ENCODE results near the gene ZC3H7A. TPM values are rescaled to one million over a fixed set of nuclear protein-coding genes. Genes with fewer than 3 reads are reported as not detected.
"Not testable (repeated sequence)": the region's sequence is repeated elsewhere in the genome, so short reads cannot be mapped to it uniquely, and the experiment has no call there.

The ZC3H7A gene
- total and polyA plus RNA-seq, 4 donors, result 12.4 to 37.7 (median 24.7) TPM

GRCh38 chr16:11791144-11791828 is 5.8 kb downstream of the ZC3H7A start:
- Histone ChIP-seq H3K27me3 (ENCODE audit: control insufficient read depth in 4 of 4, insufficient read depth in 4 of 4, low read length in 3 of 4) (no peaks in the 10 kb centered on the region), H3K4me3 (ENCODE audit: low read depth in 1 of 3, low read length in 3 of 3) (no peak overlapping the region), H3K36me3 (ENCODE audit: control insufficient read depth in 4 of 4, insufficient read depth in 3 of 4, low read depth in 1 of 4, low read length in 3 of 4) (peaks cover 0 to 1% (median 0%) of the 10 kb centered on the region in 4 donors), H3K27ac (ENCODE audit: low read depth in 1 of 2, low read length in 2 of 2) (no peak overlapping the region), H3K9me3 (ENCODE audit: control insufficient read depth in 4 of 4, low read length in 3 of 4) (no peaks in the 10 kb centered on the region), H3K4me1 (ENCODE audit: control insufficient read depth in 4 of 4, insufficient read depth in 4 of 4, low read length in 3 of 4) (peaks cover 7 to 59% (median 40%) of the 10 kb centered on the region in 4 donors), H3K9ac (ENCODE audit: low read depth in 1 of 2, low read length in 2 of 2) (no peak overlapping the region)
- no peak for TF ChIP-seq GABPA (IDR thresholded peaks at IDR 0.05 in 1 of 2, conservative IDR thresholded peaks at IDR 0.05 in 1 of 2)
- no peak for TF ChIP-seq NR2F2 (IDR thresholded peaks at IDR 0.05)
- TF ChIP-seq SP1 (IDR thresholded peaks at IDR 0.05), result no peak
- TF ChIP-seq YY1 (IDR thresholded peaks at IDR 0.05), result no peak
- no peak for TF ChIP-seq HNF4G (IDR thresholded peaks at IDR 0.05)
- no peak for TF ChIP-seq RXRA (IDR thresholded peaks at IDR 0.05)
- 91% methylated on average over 8 of the region's 8 CpGs for WGBS
- no peak for DNase-seq (ENCODE audit: low spot score)

DNA sequence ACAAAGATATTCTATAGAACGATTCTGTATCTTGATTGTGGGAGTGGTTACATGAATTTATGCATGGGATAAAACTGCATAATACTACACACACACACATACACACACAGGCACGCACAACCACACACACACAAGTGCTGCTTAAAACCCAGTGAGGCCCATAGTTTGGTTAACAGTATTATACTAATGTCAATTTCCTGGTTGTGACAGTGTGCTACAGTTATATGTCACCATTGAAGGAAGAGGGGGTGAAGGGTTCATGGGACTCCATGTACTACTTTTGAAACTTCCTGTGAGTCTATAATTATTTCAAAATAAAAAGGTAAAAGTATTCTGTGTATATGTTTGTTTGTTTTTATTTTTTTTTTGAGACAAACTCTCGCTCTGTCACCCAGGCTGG is 8.1 kb downstream of the ZC3H7A start:
- no peak overlapping the region for H3K27ac ChIP-seq (ENCODE audit: low read depth in 1 of 2, low read length in 2 of 2)

DNA sequence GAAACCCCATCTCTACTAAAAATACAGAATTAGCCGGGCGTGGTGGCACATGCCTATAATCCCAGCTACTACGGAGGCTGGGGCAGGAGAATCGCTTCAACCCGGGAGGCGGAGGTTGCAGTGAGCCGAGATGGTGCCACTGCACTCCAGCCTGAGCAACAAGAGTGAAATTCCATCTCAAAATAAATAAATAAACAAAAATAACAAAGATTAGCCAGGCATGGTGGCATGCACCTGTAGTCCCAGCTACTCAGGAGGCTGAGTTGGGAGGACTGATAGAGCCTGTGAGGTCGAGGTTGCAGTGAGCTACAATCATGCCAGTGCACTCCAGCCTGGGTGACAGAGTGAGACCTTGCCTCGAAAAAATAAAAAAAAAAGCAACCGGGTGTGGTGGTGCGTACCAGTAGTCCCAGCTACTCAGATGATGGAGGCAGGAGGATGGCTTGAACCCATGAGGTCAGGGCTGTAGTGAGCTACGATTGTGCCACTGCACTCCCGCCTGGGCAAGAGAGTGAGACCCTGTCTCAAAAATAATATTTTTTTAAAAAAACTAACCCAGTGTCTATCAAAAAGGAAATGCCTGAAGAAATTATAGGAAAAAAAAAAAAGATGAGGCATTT is 12.0 kb downstream of the ZC3H7A start:
- H3K27ac ChIP-seq (ENCODE audit: low read depth in 1 of 2, low read length in 2 of 2); H3K27me3 ChIP-seq (ENCODE audit: control insufficient read depth in 4 of 4, insufficient read depth in 4 of 4, low read length in 3 of 4); H3K4me3 ChIP-seq (ENCODE audit: low read depth in 1 of 3, low read length in 3 of 3); H3K9ac ChIP-seq (ENCODE audit: low read depth in 1 of 2, low read length in 2 of 2); DNase-seq (ENCODE audit: low spot score); H3K36me3 ChIP-seq (ENCODE audit: control insufficient read depth in 4 of 4, insufficient read depth in 3 of 4, low read depth in 1 of 4, low read length in 3 of 4); H3K9me3 ChIP-seq (ENCODE audit: control insufficient read depth in 4 of 4, low read length in 3 of 4): not testable (repeated sequence)
- H3K4me1 ChIP-seq (ENCODE audit: control insufficient read depth in 4 of 4, insufficient read depth in 4 of 4, low read length in 3 of 4), result peaks cover 4 to 32% (median 18%) of the 10 kb centered on the region in 4 donors
- WGBS, result 92% methylated on average over 13 of the region's 13 CpGs

More for the DNA sequence above, 8.1 kb downstream of the ZC3H7A start:
- 91% methylated on average over 3 of the region's 3 CpGs for WGBS
- H3K9me3 ChIP-seq (ENCODE audit: control insufficient read depth in 4 of 4, low read length in 3 of 4), result no peaks in the 10 kb centered on the region
- TF ChIP-seq NR2F2 (IDR thresholded peaks at IDR 0.05) (peak; percentile 39), MAX (IDR thresholded peaks at IDR 0.05) (no peak), SP1 (IDR thresholded peaks at IDR 0.05) (no peak)
- H3K27me3 ChIP-seq (ENCODE audit: control insufficient read depth in 4 of 4, insufficient read depth in 4 of 4, low read length in 3 of 4), result no peaks in the 10 kb centered on the region
- no peak for DNase-seq (ENCODE audit: low spot score)
- H3K36me3 ChIP-seq (ENCODE audit: control insufficient read depth in 4 of 4, insufficient read depth in 3 of 4, low read depth in 1 of 4, low read length in 3 of 4), result peaks cover 0 to 1% (median 0%) of the 10 kb centered on the region in 4 donors
- H3K4me1 ChIP-seq (ENCODE audit: control insufficient read depth in 4 of 4, insufficient read depth in 4 of 4, low read length in 3 of 4), result peaks cover 6 to 45% (median 25%) of the 10 kb centered on the region in 4 donors
- no peak overlapping the region for H3K9ac ChIP-seq (ENCODE audit: low read depth in 1 of 2, low read length in 2 of 2)
- no peak overlapping the region for H3K4me3 ChIP-seq (ENCODE audit: low read depth in 1 of 3, low read length in 3 of 3)

DNA sequence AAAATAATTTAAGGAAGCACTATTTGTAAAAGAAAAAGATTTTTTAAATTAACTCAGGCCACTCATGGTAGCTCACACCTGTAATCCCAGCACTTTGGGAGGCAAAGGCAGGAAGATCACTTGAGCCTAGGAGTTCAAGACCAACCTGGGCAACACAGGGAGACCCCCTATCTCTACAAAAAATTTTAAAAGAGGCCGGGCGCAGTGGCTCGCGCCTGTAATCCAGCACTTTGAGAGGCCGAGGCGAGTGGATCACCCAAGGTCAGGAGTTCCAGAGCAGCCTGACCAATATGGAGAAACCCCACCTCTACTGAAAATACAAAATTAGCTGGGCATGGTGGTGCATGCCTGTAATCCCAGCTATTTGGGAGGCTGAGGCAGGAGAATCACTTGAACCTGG is 12.7 kb downstream of the ZC3H7A start:
- H3K4me1 ChIP-seq (ENCODE audit: control insufficient read depth in 4 of 4, insufficient read depth in 4 of 4, low read length in 3 of 4), result peaks cover 4 to 30% (median 18%) of the 10 kb centered on the region in 4 donors
- H3K9ac ChIP-seq (ENCODE audit: low read depth in 1 of 2, low read length in 2 of 2); H3K27me3 ChIP-seq (ENCODE audit: control insufficient read depth in 4 of 4, insufficient read depth in 4 of 4, low read length in 3 of 4); H3K4me3 ChIP-seq (ENCODE audit: low read depth in 1 of 3, low read length in 3 of 3); H3K27ac ChIP-seq (ENCODE audit: low read depth in 1 of 2, low read length in 2 of 2); H3K9me3 ChIP-seq (ENCODE audit: control insufficient read depth in 4 of 4, low read length in 3 of 4); H3K36me3 ChIP-seq (ENCODE audit: control insufficient read depth in 4 of 4, insufficient read depth in 3 of 4, low read depth in 1 of 4, low read length in 3 of 4); DNase-seq (ENCODE audit: low spot score): not testable (repeated sequence)
- WGBS, result 96% methylated on average over 6 of the region's 6 CpGs

- H3K4me3 ChIP-seq (ENCODE audit: low read depth in 1 of 3, low read length in 3 of 3), result no peak overlapping the region
- H3K9me3 ChIP-seq (ENCODE audit: control insufficient read depth in 4 of 4, low read length in 3 of 4), result no peaks in the 10 kb centered on the region
- H3K4me1 ChIP-seq (ENCODE audit: control insufficient read depth in 4 of 4, insufficient read depth in 4 of 4, low read length in 3 of 4), result peaks cover 4 to 30% (median 18%) of the 10 kb centered on the region in 4 donors
- peaks cover 1 to 6% (median 4%) of the 10 kb centered on the region in 4 donors for H3K36me3 ChIP-seq (ENCODE audit: control insufficient read depth in 4 of 4, insufficient read depth in 3 of 4, low read depth in 1 of 4, low read length in 3 of 4)
- no peak for DNase-seq (ENCODE audit: low spot score)
- H3K9ac ChIP-seq (ENCODE audit: low read depth in 1 of 2, low read length in 2 of 2), result no peak overlapping the region
- H3K27me3 ChIP-seq (ENCODE audit: control insufficient read depth in 4 of 4, insufficient read depth in 4 of 4, low read length in 3 of 4), result no peaks in the 10 kb centered on the region
- peak overlapping the region; percentile 75 to 90 for H3K27ac ChIP-seq (ENCODE audit: low read depth in 1 of 2, low read length in 2 of 2)
- TF ChIP-seq FOXA1 (IDR thresholded peaks at IDR 0.05), result no peak
- TF ChIP-seq RAD21 (IDR thresholded peaks at IDR 0.05), result no peak
- TF ChIP-seq GABPA (IDR thresholded peaks at IDR 0.05 in 1 of 2, conservative IDR thresholded peaks at IDR 0.05 in 1 of 2), result no peak
- TF ChIP-seq, protein P1, sequence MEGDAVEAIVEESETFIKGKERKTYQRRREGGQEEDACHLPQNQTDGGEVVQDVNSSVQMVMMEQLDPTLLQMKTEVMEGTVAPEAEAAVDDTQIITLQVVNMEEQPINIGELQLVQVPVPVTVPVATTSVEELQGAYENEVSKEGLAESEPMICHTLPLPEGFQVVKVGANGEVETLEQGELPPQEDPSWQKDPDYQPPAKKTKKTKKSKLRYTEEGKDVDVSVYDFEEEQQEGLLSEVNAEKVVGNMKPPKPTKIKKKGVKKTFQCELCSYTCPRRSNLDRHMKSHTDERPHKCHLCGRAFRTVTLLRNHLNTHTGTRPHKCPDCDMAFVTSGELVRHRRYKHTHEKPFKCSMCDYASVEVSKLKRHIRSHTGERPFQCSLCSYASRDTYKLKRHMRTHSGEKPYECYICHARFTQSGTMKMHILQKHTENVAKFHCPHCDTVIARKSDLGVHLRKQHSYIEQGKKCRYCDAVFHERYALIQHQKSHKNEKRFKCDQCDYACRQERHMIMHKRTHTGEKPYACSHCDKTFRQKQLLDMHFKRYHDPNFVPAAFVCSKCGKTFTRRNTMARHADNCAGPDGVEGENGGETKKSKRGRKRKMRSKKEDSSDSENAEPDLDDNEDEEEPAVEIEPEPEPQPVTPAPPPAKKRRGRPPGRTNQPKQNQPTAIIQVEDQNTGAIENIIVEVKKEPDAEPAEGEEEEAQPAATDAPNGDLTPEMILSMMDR (IDR thresholded peaks at IDR 0.05; ENCODE audit: low read depth, low read length, missing input control), result no peak
- no peak for TF ChIP-seq JUND (IDR thresholded peaks at IDR 0.05)
- TF ChIP-seq, protein P2, sequence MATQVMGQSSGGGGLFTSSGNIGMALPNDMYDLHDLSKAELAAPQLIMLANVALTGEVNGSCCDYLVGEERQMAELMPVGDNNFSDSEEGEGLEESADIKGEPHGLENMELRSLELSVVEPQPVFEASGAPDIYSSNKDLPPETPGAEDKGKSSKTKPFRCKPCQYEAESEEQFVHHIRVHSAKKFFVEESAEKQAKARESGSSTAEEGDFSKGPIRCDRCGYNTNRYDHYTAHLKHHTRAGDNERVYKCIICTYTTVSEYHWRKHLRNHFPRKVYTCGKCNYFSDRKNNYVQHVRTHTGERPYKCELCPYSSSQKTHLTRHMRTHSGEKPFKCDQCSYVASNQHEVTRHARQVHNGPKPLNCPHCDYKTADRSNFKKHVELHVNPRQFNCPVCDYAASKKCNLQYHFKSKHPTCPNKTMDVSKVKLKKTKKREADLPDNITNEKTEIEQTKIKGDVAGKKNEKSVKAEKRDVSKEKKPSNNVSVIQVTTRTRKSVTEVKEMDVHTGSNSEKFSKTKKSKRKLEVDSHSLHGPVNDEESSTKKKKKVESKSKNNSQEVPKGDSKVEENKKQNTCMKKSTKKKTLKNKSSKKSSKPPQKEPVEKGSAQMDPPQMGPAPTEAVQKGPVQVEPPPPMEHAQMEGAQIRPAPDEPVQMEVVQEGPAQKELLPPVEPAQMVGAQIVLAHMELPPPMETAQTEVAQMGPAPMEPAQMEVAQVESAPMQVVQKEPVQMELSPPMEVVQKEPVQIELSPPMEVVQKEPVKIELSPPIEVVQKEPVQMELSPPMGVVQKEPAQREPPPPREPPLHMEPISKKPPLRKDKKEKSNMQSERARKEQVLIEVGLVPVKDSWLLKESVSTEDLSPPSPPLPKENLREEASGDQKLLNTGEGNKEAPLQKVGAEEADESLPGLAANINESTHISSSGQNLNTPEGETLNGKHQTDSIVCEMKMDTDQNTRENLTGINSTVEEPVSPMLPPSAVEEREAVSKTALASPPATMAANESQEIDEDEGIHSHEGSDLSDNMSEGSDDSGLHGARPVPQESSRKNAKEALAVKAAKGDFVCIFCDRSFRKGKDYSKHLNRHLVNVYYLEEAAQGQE (IDR thresholded peaks at IDR 0.05), result no peak
These were observed 13.1 kb downstream of the ZC3H7A start for GRCh38 chr16:11784038-11784369.
